ENCODE measurements around the gene MYO3A.
A peak's percentile ranks its signal among the peaks of the same experiment; 100 is the strongest.

The MYO3A gene

DNA sequence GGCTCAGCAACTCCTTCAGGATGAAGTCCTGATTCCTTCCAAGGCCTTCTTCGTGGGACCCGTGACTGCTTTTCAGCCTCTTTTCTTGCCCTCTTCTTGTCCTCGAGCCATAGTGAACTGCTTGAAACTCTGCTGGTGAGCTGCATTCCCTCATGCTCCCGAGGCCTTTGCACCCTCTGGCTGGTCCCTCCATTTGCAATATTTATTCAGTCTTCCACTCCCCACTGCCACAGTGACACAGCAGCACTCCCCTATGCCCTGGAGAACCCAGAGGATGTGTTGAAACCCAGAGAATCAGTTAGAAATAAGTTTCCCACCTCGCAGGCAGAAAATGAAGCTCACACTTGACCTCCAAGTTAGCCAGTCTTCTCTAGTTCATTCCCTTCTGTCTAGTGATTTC, 260.2 kb downstream of the MYO3A start:
- Histone ChIP-seq H3F3A (ENCODE audit: insufficient read depth, low read length) (no peaks in the 10 kb centered on the region), H3K79me2 (ENCODE audit: low read length) (no peaks in the 10 kb centered on the region), H2AFZ (ENCODE audit: low read length) (no peak overlapping the region), H3K36me3 (replicated peaks; ENCODE audit: insufficient read depth, low read length) (no peaks in the 10 kb centered on the region), H3K4me3 (ENCODE audit: low read length) (no peak overlapping the region), H4K20me1 (ENCODE audit: insufficient read depth, low read length) (no peaks in the 10 kb centered on the region), H3K27ac (ENCODE audit: low read length) (no peak overlapping the region), H3K4me2 (ENCODE audit: low read depth, low read length) (no peak overlapping the region), H3K9ac (ENCODE audit: low read length) (no peak overlapping the region), H3K9me3 (replicated peaks; ENCODE audit: insufficient read depth, low read length) (no peaks in the 10 kb centered on the region), H3K9me2 (replicated peaks; ENCODE audit: insufficient read depth, low read length) (no peaks in the 10 kb centered on the region), H3K27me3 (replicated peaks; ENCODE audit: insufficient read depth, low read length) (no peaks in the 10 kb centered on the region), H3K4me1 (ENCODE audit: low read length) (no peaks in the 10 kb centered on the region)
- no peak for TF ChIP-seq EZH2phosphoT487 (IDR thresholded peaks at IDR 0.05; ENCODE audit: low read length)
- TF ChIP-seq CTCF (IDR thresholded peaks at IDR 0.05; ENCODE audit: low read length): no peak
- TF ChIP-seq EZH2 (optimal IDR thresholded peaks at IDR 0.05; ENCODE audit: low read depth, low read length): no peak
- DNase-seq: no peak

GRCh38 chr10:26197248-26197647, 263.2 kb downstream of the MYO3A start:
- H3K36me3 ChIP-seq (replicated peaks; ENCODE audit: insufficient read depth, low read length): no peaks in the 10 kb centered on the region
- no peaks in the 10 kb centered on the region for H3K4me1 ChIP-seq (ENCODE audit: low read length)
- DNase-seq: peak; percentile 41
- H2AFZ ChIP-seq (ENCODE audit: low read length): no peak overlapping the region
- H3K27ac ChIP-seq (ENCODE audit: low read length): no peak overlapping the region
- H3K9ac ChIP-seq (ENCODE audit: low read length): no peak overlapping the region
- H3K9me2 ChIP-seq (replicated peaks; ENCODE audit: insufficient read depth, low read length): no peaks in the 10 kb centered on the region
- H3K9me3 ChIP-seq (replicated peaks; ENCODE audit: insufficient read depth, low read length): no peaks in the 10 kb centered on the region
- no peak overlapping the region for H3K4me2 ChIP-seq (ENCODE audit: low read depth, low read length)
- no peaks in the 10 kb centered on the region for H3F3A ChIP-seq (ENCODE audit: insufficient read depth, low read length)
- H3K4me3 ChIP-seq (ENCODE audit: low read length): no peak overlapping the region
- no peaks in the 10 kb centered on the region for H4K20me1 ChIP-seq (ENCODE audit: insufficient read depth, low read length)
- no peaks in the 10 kb centered on the region for H3K27me3 ChIP-seq (replicated peaks; ENCODE audit: insufficient read depth, low read length)
- TF ChIP-seq EZH2 (optimal IDR thresholded peaks at IDR 0.05; ENCODE audit: low read depth, low read length) (no peak), EZH2phosphoT487 (IDR thresholded peaks at IDR 0.05; ENCODE audit: low read length) (no peak), CTCF (IDR thresholded peaks at IDR 0.05; ENCODE audit: low read length) (no peak)
- no peaks in the 10 kb centered on the region for H3K79me2 ChIP-seq (ENCODE audit: low read length)

- no peak overlapping the region for H3K9ac ChIP-seq (ENCODE audit: low read length)
- H3K4me1 ChIP-seq (ENCODE audit: low read length): no peaks in the 10 kb centered on the region
- no peak overlapping the region for H3K4me2 ChIP-seq (ENCODE audit: low read depth, low read length)
- no peak overlapping the region for H2AFZ ChIP-seq (ENCODE audit: low read length)
- no peaks in the 10 kb centered on the region for H3F3A ChIP-seq (ENCODE audit: insufficient read depth, low read length)
- no peaks in the 10 kb centered on the region for H3K27me3 ChIP-seq (replicated peaks; ENCODE audit: insufficient read depth, low read length)
- DNase-seq: no peak
- H3K9me2 ChIP-seq (replicated peaks; ENCODE audit: insufficient read depth, low read length): no peaks in the 10 kb centered on the region
- no peak for TF ChIP-seq EZH2 (optimal IDR thresholded peaks at IDR 0.05; ENCODE audit: low read depth, low read length)
- no peak for TF ChIP-seq EZH2phosphoT487 (IDR thresholded peaks at IDR 0.05; ENCODE audit: low read length)
- no peak for TF ChIP-seq CTCF (IDR thresholded peaks at IDR 0.05; ENCODE audit: low read length)
- H3K4me3 ChIP-seq (ENCODE audit: low read length): no peak overlapping the region
- H3K9me3 ChIP-seq (replicated peaks; ENCODE audit: insufficient read depth, low read length): no peaks in the 10 kb centered on the region
- no peaks in the 10 kb centered on the region for H3K79me2 ChIP-seq (ENCODE audit: low read length)
- no peaks in the 10 kb centered on the region for H3K36me3 ChIP-seq (replicated peaks; ENCODE audit: insufficient read depth, low read length)
- H4K20me1 ChIP-seq (ENCODE audit: insufficient read depth, low read length): no peaks in the 10 kb centered on the region
- no peak overlapping the region for H3K27ac ChIP-seq (ENCODE audit: low read length)
Observed at GRCh38 chr10:26198119-26198518, 264.1 kb downstream of the MYO3A start.

Measured in MM.1S (cell line).